ENCODE measurements around the gene RBM20. TPM values are rescaled to one million over a fixed set of nuclear protein-coding genes. Genes with fewer than 3 reads are reported as not detected.
"Not testable (repeated sequence)": the region's sequence is repeated elsewhere in the genome, so short reads cannot be mapped to it uniquely, and the experiment has no call there.

The RBM20 gene
- total and polyA plus RNA-seq, 5 donors from 2014 or later = 0.15 to 0.72 TPM; not detected in 3

DNA sequence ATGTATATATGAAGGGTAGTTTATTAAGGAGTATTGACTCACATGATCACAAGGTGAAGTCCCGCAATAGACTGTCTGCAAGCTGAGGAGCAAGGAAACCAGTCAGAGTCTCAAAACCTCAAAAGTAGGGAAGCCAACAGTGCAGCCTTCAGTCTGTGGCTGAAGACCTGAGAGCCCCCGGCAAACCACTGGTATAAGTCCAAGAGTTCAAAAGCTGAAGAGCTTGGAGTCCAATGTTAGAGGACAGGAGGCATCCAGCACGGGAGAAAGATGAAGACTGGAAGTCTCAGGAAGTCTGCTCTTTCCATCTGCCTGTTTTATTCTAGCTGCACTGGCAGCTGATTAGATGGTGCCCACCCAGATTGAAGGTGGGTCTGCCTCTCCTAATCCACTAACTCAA is 33.4 kb upstream of the RBM20 start:
- H3K4me1 ChIP-seq (ENCODE audit: control insufficient read depth, insufficient read depth, low read length, poor library complexity, severe bottlenecking); H3K27ac ChIP-seq (ENCODE audit: insufficient read depth, low read length, poor library complexity, severe bottlenecking); H3K9me3 Mint-ChIP-seq; H3K27me3 Mint-ChIP-seq; H3K9me3 ChIP-seq (ENCODE audit: control insufficient read depth in 2 of 2, low read length in 2 of 2); DNase-seq; H3K4me1 Mint-ChIP-seq; ATAC-seq (ENCODE audit: low read depth in 2 of 2); H3K4me3 ChIP-seq (ENCODE audit: low read depth, low read length); H3K27ac Mint-ChIP-seq; H3K4me3 Mint-ChIP-seq; H3K36me3 Mint-ChIP-seq; H3K36me3 ChIP-seq (ENCODE audit: control insufficient read depth, insufficient read depth, low read length); H3K27me3 ChIP-seq (ENCODE audit: control insufficient read depth, insufficient read depth, low read length): not testable (repeated sequence)

GRCh38 chr10:110612087-110612486 is 32.0 kb upstream of the RBM20 start:
- Histone ChIP-seq H3K36me3 (ENCODE audit: control insufficient read depth, insufficient read depth, low read length) (no peaks in the 10 kb centered on the region), H3K4me3 (ENCODE audit: low read depth, low read length) (no peak overlapping the region), H3K4me1 (ENCODE audit: control insufficient read depth, insufficient read depth, low read length, poor library complexity, severe bottlenecking) (no peaks in the 10 kb centered on the region), H3K27ac (ENCODE audit: insufficient read depth, low read length, poor library complexity, severe bottlenecking) (no peak overlapping the region), H3K9me3 (ENCODE audit: control insufficient read depth in 2 of 2, low read length in 2 of 2) (no peaks in the 10 kb centered on the region), H3K27me3 (ENCODE audit: control insufficient read depth, insufficient read depth, low read length) (no peaks in the 10 kb centered on the region)
- Mint-ChIP-seq H3K27me3 (no peaks in the 10 kb centered on the region), H3K9me3 (peaks cover 0 to 2% (median 0%) of the 10 kb centered on the region in 7 donors), H3K4me1 (peaks cover 0 to 12% (median 7%) of the 10 kb centered on the region in 4 donors), H3K36me3 (no peaks in the 10 kb centered on the region), H3K27ac (peak overlapping the region in 1 of 3 donors; percentile 46), H3K4me3 (no peak overlapping the region)
- DNase-seq (peak in 1 of 3 donors; percentile 20), ATAC-seq (ENCODE audit: low read depth in 2 of 2) (no peak)

DNA sequence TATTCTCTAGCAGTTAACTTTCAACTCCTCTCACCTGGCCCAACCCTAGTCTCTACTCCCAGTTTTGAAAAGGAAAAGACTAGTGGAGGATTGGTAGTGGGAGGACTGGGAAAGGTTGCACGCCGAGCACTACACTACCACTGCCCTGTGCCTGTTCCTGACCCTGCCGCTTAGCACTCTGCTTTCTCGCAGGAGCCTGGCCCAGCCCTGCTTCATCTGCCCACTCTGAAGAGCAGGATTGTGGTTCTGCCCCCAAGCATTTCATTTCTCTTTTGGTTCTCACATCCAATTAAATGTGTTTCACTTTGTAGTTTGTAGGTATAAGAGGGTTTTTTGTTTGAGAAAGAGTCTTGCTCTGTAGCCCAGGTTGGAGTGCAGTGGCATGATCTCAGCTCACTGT is 31.5 kb upstream of the RBM20 start:
- Histone ChIP-seq H3K36me3 (ENCODE audit: control insufficient read depth, insufficient read depth, low read length) (no peaks in the 10 kb centered on the region), H3K9me3 (ENCODE audit: control insufficient read depth in 2 of 2, low read length in 2 of 2) (no peaks in the 10 kb centered on the region), H3K4me1 (ENCODE audit: control insufficient read depth, insufficient read depth, low read length, poor library complexity, severe bottlenecking) (no peaks in the 10 kb centered on the region), H3K4me3 (ENCODE audit: low read depth, low read length) (no peak overlapping the region), H3K27me3 (ENCODE audit: control insufficient read depth, insufficient read depth, low read length) (no peaks in the 10 kb centered on the region), H3K27ac (ENCODE audit: insufficient read depth, low read length, poor library complexity, severe bottlenecking) (no peak overlapping the region)
- ATAC-seq (ENCODE audit: low read depth in 2 of 2) (no peak), DNase-seq (no peak)
- no peaks in the 10 kb centered on the region for H3K27me3 Mint-ChIP-seq
- peaks cover 0 to 15% (median 7%) of the 10 kb centered on the region in 4 donors for H3K4me1 Mint-ChIP-seq
- H3K9me3 Mint-ChIP-seq = peaks cover 0 to 2% (median 0%) of the 10 kb centered on the region in 7 donors
- H3K4me3 Mint-ChIP-seq = no peak overlapping the region
- no peaks in the 10 kb centered on the region for H3K36me3 Mint-ChIP-seq
- peak overlapping the region in 1 of 3 donors; percentile 46 for H3K27ac Mint-ChIP-seq

DNA sequence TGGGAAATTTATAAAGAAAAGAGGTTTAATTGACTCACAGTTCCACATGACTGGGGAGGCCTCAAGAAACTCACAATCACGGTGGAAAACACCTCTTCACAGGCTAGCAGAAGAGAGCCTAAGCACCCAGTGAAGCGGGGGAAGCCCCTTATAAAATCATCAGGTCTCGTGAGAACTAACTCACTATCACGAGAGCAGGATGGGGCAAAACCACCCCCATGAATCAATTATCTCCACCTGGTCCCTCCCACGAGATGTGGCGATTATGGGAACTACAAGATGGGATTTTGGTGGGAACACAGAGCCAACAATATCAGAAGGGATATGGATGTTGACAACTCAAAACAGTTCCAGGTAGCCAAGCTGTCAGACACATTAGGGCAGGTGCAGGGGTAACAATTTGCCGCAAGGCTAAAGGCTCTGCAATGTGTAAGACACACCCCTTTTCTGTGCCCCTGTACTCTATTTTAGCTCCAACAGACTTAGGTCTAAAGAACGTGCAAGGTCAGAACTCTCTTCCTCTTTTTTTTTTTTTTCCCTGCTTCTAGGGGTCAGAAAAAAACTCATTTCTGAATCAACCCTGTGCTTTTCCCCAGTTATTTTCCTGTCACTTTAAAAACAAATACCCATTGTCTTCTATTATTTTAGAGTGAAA is 30.7 kb upstream of the RBM20 start:
- H3K36me3 ChIP-seq (ENCODE audit: control insufficient read depth, insufficient read depth, low read length) = no peaks in the 10 kb centered on the region
- H3K36me3 Mint-ChIP-seq = no peaks in the 10 kb centered on the region
- no peaks in the 10 kb centered on the region for H3K27me3 ChIP-seq (ENCODE audit: control insufficient read depth, insufficient read depth, low read length)
- DNase-seq = no peak
- no peak overlapping the region for H3K4me3 ChIP-seq (ENCODE audit: low read depth, low read length)
- H3K27me3 Mint-ChIP-seq = no peaks in the 10 kb centered on the region
- ATAC-seq (ENCODE audit: low read depth in 2 of 2) = no peak
- H3K4me3 Mint-ChIP-seq = no peak overlapping the region
- peaks cover 0 to 2% (median 0%) of the 10 kb centered on the region in 7 donors for H3K9me3 Mint-ChIP-seq
- peaks cover 0 to 23% (median 7%) of the 10 kb centered on the region in 4 donors for H3K4me1 Mint-ChIP-seq
- H3K9me3 ChIP-seq (ENCODE audit: control insufficient read depth in 2 of 2, low read length in 2 of 2) = no peaks in the 10 kb centered on the region
- H3K27ac ChIP-seq (ENCODE audit: insufficient read depth, low read length, poor library complexity, severe bottlenecking) = no peak overlapping the region
- H3K4me1 ChIP-seq (ENCODE audit: control insufficient read depth, insufficient read depth, low read length, poor library complexity, severe bottlenecking) = no peaks in the 10 kb centered on the region
- H3K27ac Mint-ChIP-seq = peak overlapping the region in 1 of 3 donors; percentile 17

GRCh38 chr10:110613996-110614495 is 30.1 kb upstream of the RBM20 start:
- H3K27ac ChIP-seq (ENCODE audit: insufficient read depth, low read length, poor library complexity, severe bottlenecking) = no peak overlapping the region
- H3K27me3 Mint-ChIP-seq = no peaks in the 10 kb centered on the region
- peak overlapping the region in 1 of 3 donors; percentile 17 for H3K27ac Mint-ChIP-seq
- no peak overlapping the region for H3K4me3 Mint-ChIP-seq
- DNase-seq (no peak), ATAC-seq (ENCODE audit: low read depth in 2 of 2) (no peak)
- peaks cover 0 to 27% (median 7%) of the 10 kb centered on the region in 4 donors for H3K4me1 Mint-ChIP-seq
- no peaks in the 10 kb centered on the region for H3K4me1 ChIP-seq (ENCODE audit: control insufficient read depth, insufficient read depth, low read length, poor library complexity, severe bottlenecking)
- H3K9me3 ChIP-seq (ENCODE audit: control insufficient read depth in 2 of 2, low read length in 2 of 2) = no peaks in the 10 kb centered on the region
- H3K4me3 ChIP-seq (ENCODE audit: low read depth, low read length) = no peak overlapping the region
- H3K27me3 ChIP-seq (ENCODE audit: control insufficient read depth, insufficient read depth, low read length) = no peaks in the 10 kb centered on the region
- no peaks in the 10 kb centered on the region for H3K36me3 Mint-ChIP-seq
- peaks cover 0 to 2% (median 0%) of the 10 kb centered on the region in 7 donors for H3K9me3 Mint-ChIP-seq
- no peaks in the 10 kb centered on the region for H3K36me3 ChIP-seq (ENCODE audit: control insufficient read depth, insufficient read depth, low read length)

DNA sequence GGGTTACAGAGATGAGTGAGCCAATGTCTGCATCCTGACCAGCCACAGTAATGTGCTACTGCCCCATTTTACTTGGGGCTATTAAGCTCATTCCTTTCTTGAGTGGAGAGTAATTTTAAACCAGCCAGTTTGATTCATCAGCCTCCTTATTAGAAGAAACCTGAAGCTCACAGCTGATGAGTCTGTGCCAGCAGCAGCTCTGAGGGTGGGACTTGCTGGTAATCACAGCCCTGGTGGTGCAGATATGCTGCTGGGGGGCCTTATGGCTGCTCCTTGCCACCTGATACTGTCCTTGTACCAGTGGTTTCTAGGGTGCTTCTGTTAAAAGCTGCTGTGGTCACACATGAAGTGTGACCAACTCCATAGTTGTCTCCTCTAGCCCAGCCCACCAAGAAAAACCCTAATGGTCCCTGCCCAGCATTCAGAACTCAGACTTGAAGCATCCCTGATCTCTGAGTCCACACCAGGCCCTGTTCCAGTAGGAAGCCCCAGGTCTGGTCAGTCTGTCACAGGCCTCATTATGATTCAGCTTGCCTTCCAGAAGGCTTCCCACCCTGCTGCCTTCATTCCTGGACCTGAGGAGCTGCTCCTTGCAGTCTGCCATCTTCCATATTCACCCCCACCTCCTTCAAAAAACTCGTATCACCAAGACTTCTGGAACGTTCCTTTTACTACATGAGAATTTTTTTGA is 28.9 kb upstream of the RBM20 start:
- no peak overlapping the region for H3K4me3 ChIP-seq (ENCODE audit: low read depth, low read length)
- no peak overlapping the region for H3K27ac ChIP-seq (ENCODE audit: insufficient read depth, low read length, poor library complexity, severe bottlenecking)
- DNase-seq (no peak), ATAC-seq (ENCODE audit: low read depth in 2 of 2) (no peak)
- peak overlapping the region in 1 of 3 donors; percentile 62 for H3K27ac Mint-ChIP-seq
- no peaks in the 10 kb centered on the region for H3K4me1 ChIP-seq (ENCODE audit: control insufficient read depth, insufficient read depth, low read length, poor library complexity, severe bottlenecking)
- no peak overlapping the region for H3K4me3 Mint-ChIP-seq
- H3K9me3 ChIP-seq (ENCODE audit: control insufficient read depth in 2 of 2, low read length in 2 of 2) = no peaks in the 10 kb centered on the region
- no peaks in the 10 kb centered on the region for H3K36me3 Mint-ChIP-seq
- H3K4me1 Mint-ChIP-seq = peaks cover 0 to 26% (median 5%) of the 10 kb centered on the region in 4 donors
- no peaks in the 10 kb centered on the region for H3K27me3 ChIP-seq (ENCODE audit: control insufficient read depth, insufficient read depth, low read length)
- peaks cover 0 to 2% (median 0%) of the 10 kb centered on the region in 7 donors for H3K9me3 Mint-ChIP-seq
- H3K27me3 Mint-ChIP-seq = no peaks in the 10 kb centered on the region
- H3K36me3 ChIP-seq (ENCODE audit: control insufficient read depth, insufficient read depth, low read length) = no peaks in the 10 kb centered on the region

- no peak for DNase-seq
- Mint-ChIP-seq H3K36me3 (no peaks in the 10 kb centered on the region), H3K27ac (no peak overlapping the region), H3K27me3 (peaks cover under 1% of the 10 kb centered on the region), H3K4me3 (no peak overlapping the region), H3K4me1 (peaks cover 0 to 22% (median 3%) of the 10 kb centered on the region in 4 donors), H3K9me3 (peaks cover 0 to 2% (median 0%) of the 10 kb centered on the region in 7 donors)
- Histone ChIP-seq H3K9me3 (ENCODE audit: control insufficient read depth in 2 of 2, low read length in 2 of 2) (no peaks in the 10 kb centered on the region), H3K36me3 (ENCODE audit: control insufficient read depth, insufficient read depth, low read length) (no peaks in the 10 kb centered on the region), H3K27ac (ENCODE audit: insufficient read depth, low read length, poor library complexity, severe bottlenecking) (no peak overlapping the region), H3K4me1 (ENCODE audit: control insufficient read depth, insufficient read depth, low read length, poor library complexity, severe bottlenecking) (no peaks in the 10 kb centered on the region), H3K27me3 (ENCODE audit: control insufficient read depth, insufficient read depth, low read length) (peaks cover 3% of the 10 kb centered on the region), H3K4me3 (ENCODE audit: low read depth, low read length) (no peak overlapping the region)
- no peak for ATAC-seq (ENCODE audit: low read depth in 2 of 2)
Measured at GRCh38 chr10:110616493-110617033, 27.6 kb upstream of the RBM20 start.

All from CD4-positive, CD25-positive, alpha-beta regulatory T cell (primary cell).